Measurements from ENCODE around the gene BFSP1. TPM values are rescaled to one million over a fixed set of nuclear protein-coding genes. Genes with fewer than 3 reads are reported as not detected.
A peak's percentile ranks its signal among the peaks of the same experiment; 100 is the strongest.

Gene BFSP1
- total and polyA plus RNA-seq, 2 experiments from 2014 or later = 2.7 to 4.9 TPM

DNA sequence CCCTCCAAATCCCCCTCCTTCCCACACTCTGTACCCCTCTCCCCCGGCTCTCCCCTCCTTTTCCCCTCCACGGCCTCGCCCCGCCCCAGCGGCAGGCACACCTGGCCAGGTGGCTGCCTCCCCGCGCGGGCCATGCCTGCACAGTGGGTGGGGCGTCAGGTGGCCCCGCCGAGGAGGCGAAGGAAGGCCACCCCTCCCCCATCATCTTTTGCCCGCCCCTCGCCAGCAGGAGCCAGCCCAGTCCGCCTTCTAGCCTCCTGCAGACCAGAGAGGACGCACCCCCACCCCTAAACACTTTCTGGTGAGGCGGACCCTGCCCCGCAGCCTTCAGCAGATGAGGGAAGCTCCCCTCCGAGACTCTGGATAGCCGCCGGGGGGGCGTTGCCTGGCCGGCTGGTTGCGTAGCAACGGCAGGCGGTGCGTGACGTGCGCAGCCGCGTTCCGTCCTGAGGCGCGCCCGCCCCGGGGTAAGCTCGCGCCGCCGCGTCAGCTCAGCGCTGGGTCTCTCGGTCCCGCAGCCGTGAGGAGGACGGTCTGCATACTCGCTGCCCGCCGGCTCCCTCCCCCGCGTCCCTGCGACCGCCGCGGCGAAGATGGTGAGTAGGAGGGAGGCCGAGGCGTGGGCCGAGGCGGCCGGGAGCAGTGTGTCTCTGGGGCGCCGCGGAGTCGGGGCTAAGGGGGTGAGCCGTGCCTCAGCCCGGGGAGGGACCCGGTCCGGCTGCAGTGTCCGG lies 38.6 kb upstream of the BFSP1 start, which contains the start of gene DSTN:
Gene DSTN (plus strand): TSS at position 460 of the 731 bp plus-strand sequence. CDS start 134 bp downstream, at position 594.
- Histone ChIP-seq H4K20me1 (replicated peaks; ENCODE audit: insufficient read depth) (peaks cover 1% of the 10 kb centered on the region; the same call in 1 of the 2 replicates), H3K4me3 (peak within 1 kb of the TSS; percentile 77), H3K4me1 (ENCODE audit: insufficient read depth) (peaks cover 55% of the 10 kb centered on the region), H3K27me3 (ENCODE audit: insufficient read depth) (no peaks in the 10 kb centered on the region), H3K9me2 (ENCODE audit: insufficient read depth) (no peaks in the 10 kb centered on the region), H2AFZ (peak within 1 kb of the TSS; percentile 8; the same call in 1 of the 2 replicates), H3K36me3 (ENCODE audit: insufficient read depth) (no peaks in the 10 kb centered on the region), H3K79me2 (replicated peaks; ENCODE audit: insufficient read depth) (peaks cover 56% of the 10 kb centered on the region), H3F3A (replicated peaks; ENCODE audit: low read depth) (peaks cover 9% of the 10 kb centered on the region), H3K27ac (ENCODE audit: low read depth) (peak within 1 kb of the TSS; percentile 99), H3K4me2 (peak within 1 kb of the TSS; percentile 90)
- TF ChIP-seq EZH2 (IDR thresholded peaks at IDR 0.05; ENCODE audit: low read depth, unreplicated experiment) (no peak), EZH2phosphoT487 (IDR thresholded peaks at IDR 0.05; ENCODE audit: unreplicated experiment) (no peak), STAT1 (IDR thresholded peaks at IDR 0.05; ENCODE audit: unreplicated experiment) (no peak), ZNF331 (CRISPR knock-in tag; IDR thresholded peaks at IDR 0.05; ENCODE audit: low read depth) (no peak), ZNF114 (CRISPR knock-in tag; IDR thresholded peaks at IDR 0.05) (no peak), POLR2AphosphoS5 (IDR thresholded peaks at IDR 0.05; ENCODE audit: low read depth) (peak; percentile 72), CREB1 (CRISPR knock-in tag; IDR thresholded peaks at IDR 0.05; ENCODE audit: low read depth) (peak; percentile 87), NANOG (IDR thresholded peaks at IDR 0.05; ENCODE audit: borderline replicate concordance) (no peak), JUNB (IDR thresholded peaks at IDR 0.05; ENCODE audit: unreplicated experiment) (no peak)
- TF ChIP-seq, protein P1, sequence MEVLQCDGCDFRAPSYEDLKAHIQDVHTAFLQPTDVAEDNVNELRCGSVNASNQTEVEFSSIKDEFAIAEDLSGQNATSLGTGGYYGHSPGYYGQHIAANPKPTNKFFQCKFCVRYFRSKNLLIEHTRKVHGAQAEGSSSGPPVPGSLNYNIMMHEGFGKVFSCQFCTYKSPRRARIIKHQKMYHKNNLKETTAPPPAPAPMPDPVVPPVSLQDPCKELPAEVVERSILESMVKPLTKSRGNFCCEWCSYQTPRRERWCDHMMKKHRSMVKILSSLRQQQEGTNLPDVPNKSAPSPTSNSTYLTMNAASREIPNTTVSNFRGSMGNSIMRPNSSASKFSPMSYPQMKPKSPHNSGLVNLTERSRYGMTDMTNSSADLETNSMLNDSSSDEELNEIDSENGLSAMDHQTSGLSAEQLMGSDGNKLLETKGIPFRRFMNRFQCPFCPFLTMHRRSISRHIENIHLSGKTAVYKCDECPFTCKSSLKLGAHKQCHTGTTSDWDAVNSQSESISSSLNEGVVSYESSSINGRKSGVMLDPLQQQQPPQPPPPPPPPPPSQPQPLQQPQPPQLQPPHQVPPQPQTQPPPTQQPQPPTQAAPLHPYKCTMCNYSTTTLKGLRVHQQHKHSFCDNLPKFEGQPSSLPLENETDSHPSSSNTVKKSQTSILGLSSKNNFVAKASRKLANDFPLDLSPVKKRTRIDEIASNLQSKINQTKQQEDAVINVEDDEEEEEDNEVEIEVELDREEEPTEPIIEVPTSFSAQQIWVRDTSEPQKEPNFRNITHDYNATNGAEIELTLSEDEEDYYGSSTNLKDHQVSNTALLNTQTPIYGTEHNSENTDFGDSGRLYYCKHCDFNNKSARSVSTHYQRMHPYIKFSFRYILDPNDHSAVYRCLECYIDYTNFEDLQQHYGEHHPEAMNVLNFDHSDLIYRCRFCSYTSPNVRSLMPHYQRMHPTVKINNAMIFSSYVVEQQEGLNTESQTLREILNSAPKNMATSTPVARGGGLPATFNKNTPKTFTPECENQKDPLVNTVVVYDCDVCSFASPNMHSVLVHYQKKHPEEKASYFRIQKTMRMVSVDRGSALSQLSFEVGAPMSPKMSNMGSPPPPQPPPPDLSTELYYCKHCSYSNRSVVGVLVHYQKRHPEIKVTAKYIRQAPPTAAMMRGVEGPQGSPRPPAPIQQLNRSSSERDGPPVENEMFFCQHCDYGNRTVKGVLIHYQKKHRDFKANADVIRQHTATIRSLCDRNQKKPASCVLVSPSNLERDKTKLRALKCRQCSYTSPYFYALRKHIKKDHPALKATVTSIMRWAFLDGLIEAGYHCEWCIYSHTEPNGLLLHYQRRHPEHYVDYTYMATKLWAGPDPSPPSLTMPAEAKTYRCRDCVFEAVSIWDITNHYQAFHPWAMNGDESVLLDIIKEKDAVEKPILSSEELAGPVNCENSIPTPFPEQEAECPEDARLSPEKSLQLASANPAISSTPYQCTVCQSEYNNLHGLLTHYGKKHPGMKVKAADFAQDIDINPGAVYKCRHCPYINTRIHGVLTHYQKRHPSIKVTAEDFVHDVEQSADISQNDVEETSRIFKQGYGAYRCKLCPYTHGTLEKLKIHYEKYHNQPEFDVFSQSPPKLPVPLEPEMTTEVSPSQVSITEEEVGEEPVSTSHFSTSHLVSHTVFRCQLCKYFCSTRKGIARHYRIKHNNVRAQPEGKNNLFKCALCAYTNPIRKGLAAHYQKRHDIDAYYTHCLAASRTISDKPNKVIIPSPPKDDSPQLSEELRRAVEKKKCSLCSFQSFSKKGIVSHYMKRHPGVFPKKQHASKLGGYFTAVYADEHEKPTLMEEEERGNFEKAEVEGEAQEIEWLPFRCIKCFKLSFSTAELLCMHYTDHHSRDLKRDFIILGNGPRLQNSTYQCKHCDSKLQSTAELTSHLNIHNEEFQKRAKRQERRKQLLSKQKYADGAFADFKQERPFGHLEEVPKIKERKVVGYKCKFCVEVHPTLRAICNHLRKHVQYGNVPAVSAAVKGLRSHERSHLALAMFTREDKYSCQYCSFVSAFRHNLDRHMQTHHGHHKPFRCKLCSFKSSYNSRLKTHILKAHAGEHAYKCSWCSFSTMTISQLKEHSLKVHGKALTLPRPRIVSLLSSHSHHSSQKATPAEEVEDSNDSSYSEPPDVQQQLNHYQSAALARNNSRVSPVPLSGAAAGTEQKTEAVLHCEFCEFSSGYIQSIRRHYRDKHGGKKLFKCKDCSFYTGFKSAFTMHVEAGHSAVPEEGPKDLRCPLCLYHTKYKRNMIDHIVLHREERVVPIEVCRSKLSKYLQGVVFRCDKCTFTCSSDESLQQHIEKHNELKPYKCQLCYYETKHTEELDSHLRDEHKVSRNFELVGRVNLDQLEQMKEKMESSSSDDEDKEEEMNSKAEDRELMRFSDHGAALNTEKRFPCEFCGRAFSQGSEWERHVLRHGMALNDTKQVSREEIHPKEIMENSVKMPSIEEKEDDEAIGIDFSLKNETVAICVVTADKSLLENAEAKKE (CRISPR knock-in tag; IDR thresholded peaks at IDR 0.05) = no peak
- TF ChIP-seq, protein P2, sequence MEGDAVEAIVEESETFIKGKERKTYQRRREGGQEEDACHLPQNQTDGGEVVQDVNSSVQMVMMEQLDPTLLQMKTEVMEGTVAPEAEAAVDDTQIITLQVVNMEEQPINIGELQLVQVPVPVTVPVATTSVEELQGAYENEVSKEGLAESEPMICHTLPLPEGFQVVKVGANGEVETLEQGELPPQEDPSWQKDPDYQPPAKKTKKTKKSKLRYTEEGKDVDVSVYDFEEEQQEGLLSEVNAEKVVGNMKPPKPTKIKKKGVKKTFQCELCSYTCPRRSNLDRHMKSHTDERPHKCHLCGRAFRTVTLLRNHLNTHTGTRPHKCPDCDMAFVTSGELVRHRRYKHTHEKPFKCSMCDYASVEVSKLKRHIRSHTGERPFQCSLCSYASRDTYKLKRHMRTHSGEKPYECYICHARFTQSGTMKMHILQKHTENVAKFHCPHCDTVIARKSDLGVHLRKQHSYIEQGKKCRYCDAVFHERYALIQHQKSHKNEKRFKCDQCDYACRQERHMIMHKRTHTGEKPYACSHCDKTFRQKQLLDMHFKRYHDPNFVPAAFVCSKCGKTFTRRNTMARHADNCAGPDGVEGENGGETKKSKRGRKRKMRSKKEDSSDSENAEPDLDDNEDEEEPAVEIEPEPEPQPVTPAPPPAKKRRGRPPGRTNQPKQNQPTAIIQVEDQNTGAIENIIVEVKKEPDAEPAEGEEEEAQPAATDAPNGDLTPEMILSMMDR (conservative IDR thresholded peaks at IDR 0.05; ENCODE audit: low read depth in 2 of 2) = 0 out of 4 replicates have a peak, but pooled peaks of 1 of the 2 experiments have one; percentile 5
- TF ChIP-seq, protein P3, sequence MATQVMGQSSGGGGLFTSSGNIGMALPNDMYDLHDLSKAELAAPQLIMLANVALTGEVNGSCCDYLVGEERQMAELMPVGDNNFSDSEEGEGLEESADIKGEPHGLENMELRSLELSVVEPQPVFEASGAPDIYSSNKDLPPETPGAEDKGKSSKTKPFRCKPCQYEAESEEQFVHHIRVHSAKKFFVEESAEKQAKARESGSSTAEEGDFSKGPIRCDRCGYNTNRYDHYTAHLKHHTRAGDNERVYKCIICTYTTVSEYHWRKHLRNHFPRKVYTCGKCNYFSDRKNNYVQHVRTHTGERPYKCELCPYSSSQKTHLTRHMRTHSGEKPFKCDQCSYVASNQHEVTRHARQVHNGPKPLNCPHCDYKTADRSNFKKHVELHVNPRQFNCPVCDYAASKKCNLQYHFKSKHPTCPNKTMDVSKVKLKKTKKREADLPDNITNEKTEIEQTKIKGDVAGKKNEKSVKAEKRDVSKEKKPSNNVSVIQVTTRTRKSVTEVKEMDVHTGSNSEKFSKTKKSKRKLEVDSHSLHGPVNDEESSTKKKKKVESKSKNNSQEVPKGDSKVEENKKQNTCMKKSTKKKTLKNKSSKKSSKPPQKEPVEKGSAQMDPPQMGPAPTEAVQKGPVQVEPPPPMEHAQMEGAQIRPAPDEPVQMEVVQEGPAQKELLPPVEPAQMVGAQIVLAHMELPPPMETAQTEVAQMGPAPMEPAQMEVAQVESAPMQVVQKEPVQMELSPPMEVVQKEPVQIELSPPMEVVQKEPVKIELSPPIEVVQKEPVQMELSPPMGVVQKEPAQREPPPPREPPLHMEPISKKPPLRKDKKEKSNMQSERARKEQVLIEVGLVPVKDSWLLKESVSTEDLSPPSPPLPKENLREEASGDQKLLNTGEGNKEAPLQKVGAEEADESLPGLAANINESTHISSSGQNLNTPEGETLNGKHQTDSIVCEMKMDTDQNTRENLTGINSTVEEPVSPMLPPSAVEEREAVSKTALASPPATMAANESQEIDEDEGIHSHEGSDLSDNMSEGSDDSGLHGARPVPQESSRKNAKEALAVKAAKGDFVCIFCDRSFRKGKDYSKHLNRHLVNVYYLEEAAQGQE (IDR thresholded peaks at IDR 0.05; ENCODE audit: unreplicated experiment) = peak; percentile 10
- TF ChIP-seq, protein P4, sequence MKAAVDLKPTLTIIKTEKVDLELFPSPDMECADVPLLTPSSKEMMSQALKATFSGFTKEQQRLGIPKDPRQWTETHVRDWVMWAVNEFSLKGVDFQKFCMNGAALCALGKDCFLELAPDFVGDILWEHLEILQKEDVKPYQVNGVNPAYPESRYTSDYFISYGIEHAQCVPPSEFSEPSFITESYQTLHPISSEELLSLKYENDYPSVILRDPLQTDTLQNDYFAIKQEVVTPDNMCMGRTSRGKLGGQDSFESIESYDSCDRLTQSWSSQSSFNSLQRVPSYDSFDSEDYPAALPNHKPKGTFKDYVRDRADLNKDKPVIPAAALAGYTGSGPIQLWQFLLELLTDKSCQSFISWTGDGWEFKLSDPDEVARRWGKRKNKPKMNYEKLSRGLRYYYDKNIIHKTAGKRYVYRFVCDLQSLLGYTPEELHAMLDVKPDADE (IDR thresholded peaks at IDR 0.05) = no peak
- Mint-ChIP-seq H3K36me3 (ENCODE audit: low read depth) (peaks cover 11% of the 10 kb centered on the region), H3K27me3 (ENCODE audit: insufficient read depth, low read depth, poor library complexity) (peaks cover 15% of the 10 kb centered on the region), H3K27ac (peak within 1 kb of the TSS; percentile 97), H3K9me3 (no peaks in the 10 kb centered on the region), H3K4me3 (peak within 1 kb of the TSS; percentile 86), H3K4me1 (peaks cover 43% of the 10 kb centered on the region)
- DNase-seq (ENCODE audit: low spot score) = peak; percentile 97
- peak; percentile 87 for ATAC-seq
